ENCODE measurements around the gene PPP1R3G.

PPP1R3G gene

DNA sequence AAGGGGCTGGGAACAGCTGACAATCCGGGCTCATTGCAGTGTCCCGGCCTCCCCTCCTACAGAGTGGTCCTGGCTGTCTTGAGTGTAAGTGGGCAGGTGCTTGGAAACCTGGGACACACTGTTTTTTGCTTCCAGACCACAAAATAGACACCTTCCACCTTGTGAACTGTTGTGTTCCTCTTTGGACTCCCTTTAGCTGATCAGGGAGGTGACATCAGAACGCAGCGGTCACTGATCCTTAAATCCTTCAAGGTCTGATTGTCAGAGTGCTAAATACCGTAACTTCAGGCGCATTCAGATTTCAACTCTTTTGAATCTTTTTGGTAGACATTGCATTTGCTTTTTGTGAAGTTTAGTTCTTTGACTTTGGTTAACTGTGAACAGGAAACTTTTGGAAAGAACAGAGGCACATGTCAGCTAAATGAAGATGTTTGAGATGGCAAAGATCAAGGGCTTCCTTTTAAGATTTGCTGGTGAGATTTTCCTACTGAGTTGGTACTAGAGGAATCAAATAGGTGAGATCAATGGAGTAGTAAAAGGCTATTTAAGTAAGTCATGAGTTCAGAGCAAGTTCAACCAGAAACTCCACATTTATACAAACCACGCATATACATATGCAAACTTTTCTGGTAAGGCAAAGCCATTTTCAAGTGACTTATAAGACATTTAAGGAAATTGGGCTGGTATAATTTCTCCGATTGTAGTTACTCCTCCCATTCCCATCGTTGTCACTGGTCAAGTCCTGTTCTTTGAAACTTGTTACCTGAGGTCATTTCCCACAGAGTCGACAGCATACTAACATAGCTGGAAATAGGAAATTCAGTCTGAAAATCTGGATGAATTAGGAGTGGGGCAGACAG, 6.3 kb downstream of the PPP1R3G start:
- Histone ChIP-seq H3K9me3 (no peaks in the 10 kb centered on the region), H3K36me3 (no peaks in the 10 kb centered on the region), H3K4me1 (no peaks in the 10 kb centered on the region), H3K4me3 (ENCODE audit: low read depth, low read length) (no peak overlapping the region), H3K27me3 (peaks cover 10% of the 10 kb centered on the region)
- TF ChIP-seq CTCF (IDR thresholded peaks at IDR 0.05; ENCODE audit: low read depth, low read length), result no peak
- DNase-seq, result no peak

DNA sequence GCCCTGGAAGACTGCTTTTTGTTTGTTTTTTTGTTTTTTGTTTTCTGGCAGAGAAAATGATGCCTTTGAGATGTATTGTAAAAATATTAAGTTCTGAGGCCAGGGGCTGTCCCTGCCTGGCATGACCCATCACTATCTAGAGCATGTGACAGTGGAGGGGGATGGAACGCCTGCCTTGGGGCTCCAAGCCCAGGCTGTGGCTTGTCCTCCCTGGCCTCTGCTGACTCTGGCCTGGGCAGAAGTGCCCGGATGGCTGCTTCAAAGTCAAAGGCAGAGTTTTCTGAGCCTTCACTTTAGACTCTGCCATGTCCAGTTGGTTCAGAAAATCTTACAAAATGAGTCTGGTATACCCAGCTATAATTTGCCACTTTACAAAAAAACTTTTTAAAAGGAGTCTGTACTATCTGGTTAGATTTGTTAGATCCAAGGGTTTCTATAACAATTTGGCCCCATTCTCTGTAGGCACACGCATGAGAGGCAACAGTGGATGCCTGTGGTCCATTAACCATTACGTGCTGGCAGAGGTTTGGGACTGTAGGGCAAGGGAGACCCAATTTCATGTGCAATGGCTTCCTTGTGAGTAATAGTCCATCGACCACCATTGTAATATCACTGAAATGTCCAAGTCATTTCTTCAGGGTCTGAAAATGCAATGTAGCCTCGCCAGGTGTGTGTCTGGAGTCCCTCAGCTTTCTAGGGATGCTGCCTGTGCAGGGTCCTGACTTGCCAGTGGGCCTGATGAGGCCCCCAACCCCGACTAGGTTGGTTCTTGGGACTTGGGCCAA, 8.3 kb downstream of the PPP1R3G start:
- H3K4me3 ChIP-seq (ENCODE audit: low read depth, low read length), result no peak overlapping the region

GRCh38 chr6:5094327-5094726, 9.2 kb downstream of the PPP1R3G start:
- no peak for TF ChIP-seq CTCF (IDR thresholded peaks at IDR 0.05; ENCODE audit: low read depth, low read length)
- DNase-seq, result no peak
- H3K27me3 ChIP-seq, result no peaks in the 10 kb centered on the region
- H3K4me1 ChIP-seq, result no peaks in the 10 kb centered on the region
- no peak overlapping the region for H3K4me3 ChIP-seq (ENCODE audit: low read depth, low read length)
- H3K36me3 ChIP-seq, result no peaks in the 10 kb centered on the region
- no peaks in the 10 kb centered on the region for H3K9me3 ChIP-seq

More for the DNA sequence above, 8.3 kb downstream of the PPP1R3G start:
- DNase-seq, result no peak
- H3K27me3 ChIP-seq, result no peaks in the 10 kb centered on the region
- no peaks in the 10 kb centered on the region for H3K4me1 ChIP-seq
- H3K9me3 ChIP-seq, result no peaks in the 10 kb centered on the region
- H3K36me3 ChIP-seq, result no peaks in the 10 kb centered on the region
- no peak for TF ChIP-seq CTCF (IDR thresholded peaks at IDR 0.05; ENCODE audit: low read depth, low read length)

DNA sequence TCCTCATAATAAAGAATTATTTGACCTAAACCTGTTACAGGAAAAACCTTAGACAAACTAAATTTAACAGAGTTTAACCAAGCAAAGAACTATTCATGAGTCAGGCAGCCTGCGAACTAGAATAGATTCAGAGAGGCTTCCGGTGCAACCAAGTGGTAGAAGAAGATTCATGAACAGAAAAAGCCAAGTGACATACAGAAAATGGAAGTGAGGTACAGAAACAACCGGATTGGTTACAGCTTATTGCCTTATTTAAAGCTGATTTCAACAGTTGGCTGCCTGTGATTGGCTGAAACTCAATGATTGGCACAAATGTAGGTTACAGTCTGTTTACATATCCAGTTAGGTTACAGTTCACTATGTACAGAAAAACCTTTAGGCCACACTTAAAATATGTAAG, 10.1 kb downstream of the PPP1R3G start:
- no peak for TF ChIP-seq CTCF (IDR thresholded peaks at IDR 0.05; ENCODE audit: low read depth, low read length)
- no peak for DNase-seq
- H3K9me3 ChIP-seq, result no peaks in the 10 kb centered on the region

DNA sequence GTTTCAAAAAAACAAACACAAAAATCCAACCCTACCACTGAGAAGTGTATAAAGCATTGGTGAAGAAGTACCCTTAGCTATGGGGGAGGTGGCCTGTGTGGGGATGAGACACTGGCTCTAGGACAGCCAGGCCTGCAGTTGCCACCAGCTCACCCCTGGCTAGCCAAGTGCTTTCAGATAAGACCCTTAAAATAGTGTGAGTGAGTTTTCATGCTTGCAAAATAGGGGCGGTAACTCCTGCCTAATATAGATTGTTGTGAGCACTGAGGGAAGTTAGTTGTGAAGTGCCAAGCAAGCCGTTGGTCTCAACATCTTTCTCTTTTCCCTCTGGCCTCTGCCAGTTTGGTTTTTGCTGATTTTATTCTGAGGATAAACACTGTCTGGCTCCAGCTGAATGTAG, 11.3 kb downstream of the PPP1R3G start:
- no peak for DNase-seq
- no peak overlapping the region for H3K4me3 ChIP-seq (ENCODE audit: low read depth, low read length)
- no peaks in the 10 kb centered on the region for H3K36me3 ChIP-seq
- TF ChIP-seq CTCF (IDR thresholded peaks at IDR 0.05; ENCODE audit: low read depth, low read length), result no peak
- H3K27me3 ChIP-seq, result no peaks in the 10 kb centered on the region
- H3K4me1 ChIP-seq, result no peaks in the 10 kb centered on the region
- no peaks in the 10 kb centered on the region for H3K9me3 ChIP-seq

More for the DNA sequence above, 10.1 kb downstream of the PPP1R3G start:
- no peaks in the 10 kb centered on the region for H3K36me3 ChIP-seq
- no peaks in the 10 kb centered on the region for H3K27me3 ChIP-seq
- no peak overlapping the region for H3K4me3 ChIP-seq (ENCODE audit: low read depth, low read length)
- no peaks in the 10 kb centered on the region for H3K4me1 ChIP-seq

Data from BE2C (cell line).